ENCODE measurements around the gene SORBS2.

DNA sequence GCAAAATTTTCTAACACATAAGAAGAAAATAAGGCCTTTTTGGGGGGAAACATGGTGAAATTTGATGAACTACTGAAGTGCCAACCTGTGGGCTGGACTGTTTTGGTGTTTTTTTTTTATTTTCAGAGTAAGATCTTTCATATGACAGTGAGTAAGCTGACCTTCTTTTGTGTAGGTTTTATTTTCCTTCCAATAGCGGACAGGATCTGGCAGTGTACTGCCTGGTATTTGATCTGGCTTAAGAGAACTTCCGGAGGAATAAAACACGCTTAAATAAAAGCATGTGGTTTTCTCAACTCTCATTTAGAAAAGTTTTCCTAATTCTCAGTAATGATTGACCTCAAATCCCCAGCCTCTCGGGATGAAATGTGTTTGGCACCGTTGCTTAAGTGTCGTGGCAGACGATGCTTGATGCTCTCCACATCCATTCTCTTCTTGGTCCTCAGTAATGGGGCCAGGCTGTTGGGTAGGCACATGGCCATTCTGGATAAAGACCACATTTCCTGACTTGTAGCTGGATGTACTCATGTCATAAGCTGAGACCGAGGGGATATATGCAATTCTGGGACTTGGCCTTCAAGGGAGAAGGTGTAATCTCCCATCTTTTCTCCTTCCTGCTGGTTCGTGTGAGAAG is 211.1 kb downstream of the SORBS2 start:
- TF ChIP-seq, protein P1, sequence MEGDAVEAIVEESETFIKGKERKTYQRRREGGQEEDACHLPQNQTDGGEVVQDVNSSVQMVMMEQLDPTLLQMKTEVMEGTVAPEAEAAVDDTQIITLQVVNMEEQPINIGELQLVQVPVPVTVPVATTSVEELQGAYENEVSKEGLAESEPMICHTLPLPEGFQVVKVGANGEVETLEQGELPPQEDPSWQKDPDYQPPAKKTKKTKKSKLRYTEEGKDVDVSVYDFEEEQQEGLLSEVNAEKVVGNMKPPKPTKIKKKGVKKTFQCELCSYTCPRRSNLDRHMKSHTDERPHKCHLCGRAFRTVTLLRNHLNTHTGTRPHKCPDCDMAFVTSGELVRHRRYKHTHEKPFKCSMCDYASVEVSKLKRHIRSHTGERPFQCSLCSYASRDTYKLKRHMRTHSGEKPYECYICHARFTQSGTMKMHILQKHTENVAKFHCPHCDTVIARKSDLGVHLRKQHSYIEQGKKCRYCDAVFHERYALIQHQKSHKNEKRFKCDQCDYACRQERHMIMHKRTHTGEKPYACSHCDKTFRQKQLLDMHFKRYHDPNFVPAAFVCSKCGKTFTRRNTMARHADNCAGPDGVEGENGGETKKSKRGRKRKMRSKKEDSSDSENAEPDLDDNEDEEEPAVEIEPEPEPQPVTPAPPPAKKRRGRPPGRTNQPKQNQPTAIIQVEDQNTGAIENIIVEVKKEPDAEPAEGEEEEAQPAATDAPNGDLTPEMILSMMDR (IDR thresholded peaks at IDR 0.05), result no peak
- no peak for TF ChIP-seq POLR2A (IDR thresholded peaks at IDR 0.05)

All from tibial nerve (tissue), 3 donors.